Choroid plexus epithelial cell (primary cell): Measurements from ENCODE around the gene HNRNPA1.
A peak's percentile ranks its signal among the peaks of the same experiment; 100 is the strongest.

ENCODE experiments used
- DNase-seq: peaks from one replicate; pipeline ENCODE4 v3.0.0-alpha.2; 2010; ENCODE audit warnings: low read depth
- H3K4me3 ChIP-seq: 2 replicates; pipeline ENCODE4 v1.5.1; 2011; ENCODE audit warnings: low read depth, mild to moderate bottlenecking, control low read depth, low read length, moderate library complexity
- TF ChIP-seq, protein P1 (sequence below): conservative IDR thresholded peaks from 2 replicates; pipeline ENCODE4 v1.5.1; 2011; ENCODE audit warnings: low read depth, mild to moderate bottlenecking, control low read depth, inconsistent platforms, low read length, moderate library complexity

Gene HNRNPA1

DNA sequence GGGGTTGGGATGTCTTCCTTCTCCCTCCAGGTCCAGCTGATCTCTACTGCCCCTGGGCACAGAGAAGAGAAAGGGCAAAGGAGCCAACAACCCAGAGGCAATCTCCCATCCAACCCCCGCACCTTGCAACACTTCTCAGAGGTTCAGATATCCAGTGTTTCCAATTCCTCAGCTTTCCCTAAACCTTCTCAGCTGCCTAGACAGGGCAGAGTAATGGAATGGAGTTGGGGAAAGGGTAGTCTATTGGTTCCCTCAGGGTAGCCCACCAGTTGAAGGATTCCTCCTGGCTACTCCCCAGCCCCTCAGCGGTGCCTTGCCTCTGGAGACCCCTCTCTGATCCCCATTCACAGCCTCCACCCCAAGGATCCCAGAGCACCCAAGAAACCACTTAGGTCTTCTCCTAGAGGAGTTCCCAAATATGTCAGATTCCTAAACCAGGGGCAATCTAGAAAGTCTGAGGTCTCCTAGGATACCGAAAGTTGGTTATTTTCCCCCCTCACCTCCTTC is 19.8 kb downstream of the HNRNPA1 start:
- TF ChIP-seq, protein P1, sequence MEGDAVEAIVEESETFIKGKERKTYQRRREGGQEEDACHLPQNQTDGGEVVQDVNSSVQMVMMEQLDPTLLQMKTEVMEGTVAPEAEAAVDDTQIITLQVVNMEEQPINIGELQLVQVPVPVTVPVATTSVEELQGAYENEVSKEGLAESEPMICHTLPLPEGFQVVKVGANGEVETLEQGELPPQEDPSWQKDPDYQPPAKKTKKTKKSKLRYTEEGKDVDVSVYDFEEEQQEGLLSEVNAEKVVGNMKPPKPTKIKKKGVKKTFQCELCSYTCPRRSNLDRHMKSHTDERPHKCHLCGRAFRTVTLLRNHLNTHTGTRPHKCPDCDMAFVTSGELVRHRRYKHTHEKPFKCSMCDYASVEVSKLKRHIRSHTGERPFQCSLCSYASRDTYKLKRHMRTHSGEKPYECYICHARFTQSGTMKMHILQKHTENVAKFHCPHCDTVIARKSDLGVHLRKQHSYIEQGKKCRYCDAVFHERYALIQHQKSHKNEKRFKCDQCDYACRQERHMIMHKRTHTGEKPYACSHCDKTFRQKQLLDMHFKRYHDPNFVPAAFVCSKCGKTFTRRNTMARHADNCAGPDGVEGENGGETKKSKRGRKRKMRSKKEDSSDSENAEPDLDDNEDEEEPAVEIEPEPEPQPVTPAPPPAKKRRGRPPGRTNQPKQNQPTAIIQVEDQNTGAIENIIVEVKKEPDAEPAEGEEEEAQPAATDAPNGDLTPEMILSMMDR: no peak
- H3K4me3 ChIP-seq: no peak overlapping the region
- DNase-seq: no peak

DNA sequence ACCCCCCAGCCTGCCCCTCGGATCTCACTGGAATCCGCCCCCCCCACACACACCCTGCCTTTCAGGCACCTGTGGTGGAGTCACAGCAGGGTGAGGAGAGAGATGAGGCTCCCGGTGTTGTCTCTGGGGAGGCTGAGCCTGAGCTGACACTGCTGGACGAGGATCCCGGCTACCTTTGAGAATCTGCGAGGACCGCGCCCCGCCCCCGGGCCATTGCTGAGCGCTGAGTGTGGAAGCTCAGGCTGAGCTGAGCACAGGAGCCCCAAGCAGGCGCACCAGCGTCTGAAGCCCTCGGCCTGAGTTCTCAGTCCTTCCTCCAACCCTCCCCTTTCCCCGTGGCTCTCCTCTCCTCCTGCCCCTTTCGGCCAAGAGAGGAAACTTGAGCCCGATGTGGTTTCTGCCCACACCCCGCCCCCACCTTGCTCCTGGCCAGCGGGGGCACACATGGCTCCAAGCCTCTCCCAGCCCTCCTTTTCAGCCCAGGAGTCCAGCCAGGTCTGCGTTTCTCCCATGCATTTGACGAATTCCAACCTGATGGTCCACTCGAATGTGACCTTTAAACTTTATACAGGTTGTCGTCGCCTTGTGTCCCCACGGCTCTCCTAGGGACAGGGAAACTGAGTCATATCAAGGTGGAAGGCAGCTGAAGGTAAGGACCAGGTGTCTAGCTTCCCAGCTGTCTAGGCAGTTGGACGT is 20.4 kb downstream of the HNRNPA1 start, which contains the start of gene NFE2:
Gene NFE2, minus strand, starts transcription at position 284 of the 696 bp plus-strand sequence. CDS start 5,767 bp downstream, outside the sequence.
- H3K4me3 ChIP-seq: peak within 1 kb of the TSS; percentile 36
- DNase-seq: peak; percentile 74
- TF ChIP-seq, protein P1: no peak

DNA sequence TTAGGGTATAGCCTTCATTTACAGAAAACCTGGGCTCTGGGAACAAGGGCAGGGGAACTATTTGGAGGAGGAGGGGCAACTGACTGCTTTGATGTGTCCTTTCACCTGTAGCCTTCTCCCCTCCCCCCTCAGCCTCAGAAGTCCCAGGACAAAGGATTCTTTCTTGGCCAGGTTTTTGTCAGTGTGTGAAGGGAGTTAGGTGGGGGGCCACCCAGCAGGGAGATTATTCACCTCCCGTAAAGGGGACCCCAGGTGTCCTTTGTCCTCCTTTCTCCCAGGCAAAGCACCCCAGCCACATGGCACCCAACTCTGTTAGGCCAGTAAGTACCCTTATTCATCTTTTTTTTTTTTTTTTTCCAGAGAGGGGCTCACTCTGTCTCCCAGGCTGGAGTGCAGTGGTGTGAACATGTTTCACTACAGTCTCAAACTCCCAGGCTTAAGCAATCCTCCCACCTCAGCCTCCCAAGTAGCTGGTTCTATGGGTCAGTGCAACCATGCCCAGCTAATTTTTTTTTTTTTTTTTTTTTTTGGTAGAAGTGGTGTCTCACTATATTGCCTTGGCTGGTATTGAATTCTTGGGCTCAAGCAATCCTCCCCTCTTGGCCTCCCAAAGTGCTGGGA is 21.0 kb downstream of the HNRNPA1 start:
- H3K4me3 ChIP-seq: no peak overlapping the region
- TF ChIP-seq, protein P1: no peak
- no peak for DNase-seq

DNA sequence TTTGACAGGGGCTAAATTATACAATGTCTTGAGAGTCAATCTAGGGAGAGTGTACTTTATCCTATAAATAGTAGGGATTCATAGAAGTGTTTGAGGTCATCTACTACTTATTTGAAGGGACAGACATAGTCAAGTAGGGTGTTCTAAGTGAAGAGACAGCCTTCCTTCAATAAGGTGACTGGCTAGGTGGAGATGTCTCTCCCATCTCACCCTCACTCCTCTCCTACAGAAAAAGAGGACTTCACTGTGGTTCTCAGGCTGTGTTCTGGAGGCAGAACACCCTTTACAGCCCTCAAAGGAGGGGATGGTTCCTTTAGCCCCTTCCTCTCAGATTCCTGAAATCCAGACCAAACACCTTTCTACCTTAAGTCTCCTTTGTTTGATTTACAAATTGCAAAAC is 23.1 kb downstream of the HNRNPA1 start:
- DNase-seq: no peak
- TF ChIP-seq, protein P1: no peak
- H3K4me3 ChIP-seq: no peak overlapping the region

DNA sequence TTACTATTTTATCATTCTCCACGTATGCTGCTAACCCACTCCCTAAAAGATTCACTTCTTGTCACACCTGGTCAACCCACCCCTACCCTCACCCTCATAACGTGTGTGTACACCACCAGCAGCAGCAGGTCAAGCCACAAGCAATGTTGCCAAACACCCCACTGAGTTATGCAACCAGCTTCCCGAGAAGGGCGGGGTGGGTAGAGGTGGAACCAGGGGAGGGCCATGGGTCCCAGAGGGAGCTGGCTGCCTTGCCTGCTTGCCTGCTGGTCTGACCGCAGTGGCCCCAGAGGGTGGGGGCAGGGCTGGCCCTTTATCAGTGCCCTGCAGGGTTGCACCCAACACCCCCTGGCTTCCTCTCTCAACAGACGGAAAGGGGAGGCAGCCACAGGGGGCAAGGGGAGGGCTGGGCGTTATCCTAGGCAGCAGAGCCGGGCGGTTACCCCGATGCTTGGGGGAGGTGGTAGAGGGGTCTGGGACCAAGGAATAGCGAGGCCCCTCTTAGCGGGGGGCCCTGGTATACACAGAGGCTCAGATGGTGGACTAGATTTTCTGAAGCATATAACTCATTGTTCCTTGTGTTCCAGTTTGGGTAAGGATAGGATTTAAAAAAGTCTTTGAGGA is 23.8 kb downstream of the HNRNPA1 start:
- peak; percentile 71 for DNase-seq
- peak overlapping the region; percentile 8 for H3K4me3 ChIP-seq
- TF ChIP-seq, protein P1: no peak

DNA sequence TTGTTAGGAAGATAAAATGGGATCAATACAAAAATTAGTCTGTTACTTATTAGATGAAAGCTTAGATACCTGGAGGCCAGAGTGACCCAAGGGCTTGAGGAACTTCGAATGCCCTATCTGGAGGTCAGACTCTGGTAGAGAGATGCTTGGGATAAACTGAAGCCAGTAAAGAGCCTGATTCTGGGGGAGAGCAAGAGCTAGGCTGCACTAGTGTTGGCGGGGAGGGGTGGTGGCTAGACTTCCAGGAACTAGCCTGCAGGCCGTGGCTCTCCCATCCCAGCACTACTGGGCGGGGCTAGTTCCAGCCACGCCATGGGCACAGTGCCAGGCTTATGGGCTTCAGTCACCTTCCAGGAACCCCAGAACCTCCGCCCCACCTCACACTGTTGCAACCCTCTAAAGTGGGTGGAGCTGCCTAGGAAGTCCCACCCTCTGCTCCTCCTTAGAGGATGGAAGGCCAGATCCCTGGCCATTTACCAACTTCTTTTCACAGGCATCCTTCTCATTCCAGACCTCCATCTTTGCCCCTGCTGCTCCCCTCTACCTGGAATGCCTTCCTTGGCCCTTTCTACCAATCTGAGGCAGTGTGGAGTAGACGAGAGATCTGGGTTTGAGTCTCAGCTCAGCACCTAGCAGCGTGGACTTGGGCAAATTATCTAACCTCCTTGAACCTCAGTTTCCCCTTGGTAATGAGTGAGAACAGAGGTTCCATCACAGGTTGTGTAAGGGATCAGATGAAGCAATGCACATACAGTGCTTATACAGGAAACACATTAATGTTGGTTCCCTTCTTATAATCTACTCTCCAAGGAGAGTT is 26.6 kb downstream of the HNRNPA1 start:
- TF ChIP-seq, protein P1: no peak
- H3K4me3 ChIP-seq: no peak overlapping the region
- DNase-seq: peak; percentile 74
